ENCODE measurements around the gene RASGRF1. TPM values are rescaled to one million over a fixed set of nuclear protein-coding genes. Genes with fewer than 3 reads are reported as not detected.

The RASGRF1 gene
- total and polyA plus RNA-seq, 9 of the 15 experiments (the other 6 are each of a cell fraction or from before 2014, with no cell fraction given), result 0.03 to 0.58 (median 0.06) TPM; not detected in 1

GRCh38 chr15:79053894-79054293, 36.7 kb downstream of the RASGRF1 start:
- Histone ChIP-seq H3K9me3 (replicated peaks; ENCODE audit: control insufficient read depth, insufficient read depth, low read depth, low read length) (no peaks in the 10 kb centered on the region), H3K4me1 (replicated peaks in 1 of 2; ENCODE audit: control insufficient read depth in 2 of 2, insufficient read depth in 2 of 2, low read length in 2 of 2) (peaks cover 0 to 3% of the 10 kb centered on the region in 2 experiments; a peak in 1 of 5 replicates), H4K20me1 (replicated peaks; ENCODE audit: control insufficient read depth, insufficient read depth, low read length) (peaks cover 3% of the 10 kb centered on the region; the same call in 1 of the 2 replicates), H2AFZ (ENCODE audit: low read depth, low read length) (no peak overlapping the region), H3K9ac (ENCODE audit: insufficient read depth in 1 of 2, low read depth in 2 of 2, low read length in 2 of 2) (no peak overlapping the region), H3K9me1 (ENCODE audit: control insufficient read depth, insufficient read depth, low read length) (no peaks in the 10 kb centered on the region), H3K27ac (ENCODE audit: extremely low read depth, low read depth, low read length) (no peak overlapping the region), H3K4me3 (no peak overlapping the region), H3K36me3 (ENCODE audit: control insufficient read depth, insufficient read depth, low read length) (no peaks in the 10 kb centered on the region), H3K4me2 (ENCODE audit: insufficient read depth, low read length) (no peak overlapping the region), H3K79me2 (ENCODE audit: control insufficient read depth, insufficient read depth, low read length) (no peaks in the 10 kb centered on the region), H3K27me3 (ENCODE audit: control insufficient read depth in 2 of 2, insufficient read depth in 2 of 2, low read length in 2 of 2) (peaks cover 0 to 50% of the 10 kb centered on the region in 2 experiments; a peak in 3 of 5 replicates)
- ChIA-PET CTCF (ENCODE audit: low intra/inter-chr PET ratio) (no interaction called here), POLR2A (interaction anchor here (1.3 kb wide), 1 partner anchor 9 kb away, joined by 4 read pairs; no protein-coding TSS in a partner anchor)
- ATAC-seq, result no peak
- in situ Hi-C loops (cut with MboI), result no loop called here
- WGBS (ENCODE audit: insufficient coverage, low coverage, missing lambda C conversion rate), result 0% methylated on average over 2 of the region's 2 CpGs
- FAIRE-seq, result no peak
- intact Hi-C loops (cut with micrococcal nuclease), result no loop called here
- DNase-seq (ENCODE audit: extremely low read depth in 1 of 4, low spot score in 3 of 4), result no peak
- BruUV-seq (replicated peaks), result no TSS peak
- TF ChIP-seq KHSRP (IDR thresholded peaks at IDR 0.05), result no peak
- no peak for TF ChIP-seq NFIX (CRISPR knock-in tag; IDR thresholded peaks at IDR 0.05; ENCODE audit: low read depth)
- TF ChIP-seq ARHGAP35 (IDR thresholded peaks at IDR 0.05; ENCODE audit: partially characterized antibody), result no peak
- TF ChIP-seq WHSC1 (IDR thresholded peaks at IDR 0.05; ENCODE audit: low read length), result no peak

GRCh38 chr15:79051941-79052731, 38.4 kb downstream of the RASGRF1 start:
- H3K9ac ChIP-seq (ENCODE audit: insufficient read depth in 1 of 2, low read depth in 2 of 2, low read length in 2 of 2), result no peak overlapping the region
- no peaks in the 10 kb centered on the region for H3K9me1 ChIP-seq (ENCODE audit: control insufficient read depth, insufficient read depth, low read length)
- peaks cover 3% of the 10 kb centered on the region; the same call in 1 of the 2 replicates for H4K20me1 ChIP-seq (replicated peaks; ENCODE audit: control insufficient read depth, insufficient read depth, low read length)
- in situ Hi-C loops (cut with MboI), result no loop called here
- BruUV-seq (replicated peaks), result no TSS peak
- H2AFZ ChIP-seq (ENCODE audit: low read depth, low read length), result no peak overlapping the region
- TF ChIP-seq NR2C2 (CRISPR knock-in tag; IDR thresholded peaks at IDR 0.05), result no peak
- no peak for TF ChIP-seq NR2C2 (tag; IDR thresholded peaks at IDR 0.05)
- no peak for TF ChIP-seq HMG20B (CRISPR knock-in tag; IDR thresholded peaks at IDR 0.05)
- TF ChIP-seq IRF2 (CRISPR knock-in tag; IDR thresholded peaks at IDR 0.05), result no peak
- ATAC-seq (no peak), FAIRE-seq (no peak), DNase-seq (ENCODE audit: extremely low read depth in 1 of 4, low spot score in 3 of 4) (no peak)
- H3K36me3 ChIP-seq (ENCODE audit: control insufficient read depth, insufficient read depth, low read length), result no peaks in the 10 kb centered on the region
- peaks cover 3 to 45% of the 10 kb centered on the region in 2 experiments; a peak in 4 of 5 replicates for H3K27me3 ChIP-seq (ENCODE audit: control insufficient read depth in 2 of 2, insufficient read depth in 2 of 2, low read length in 2 of 2)
- ChIA-PET CTCF (ENCODE audit: low intra/inter-chr PET ratio) (no interaction called here), POLR2A (interaction anchor here (0.6 kb wide), 1 partner anchor 245 kb away, joined by 3 read pairs; no protein-coding TSS in a partner anchor)
- peaks cover 0 to 3% of the 10 kb centered on the region in 2 experiments; a peak in 1 of 5 replicates for H3K4me1 ChIP-seq (replicated peaks in 1 of 2; ENCODE audit: control insufficient read depth in 2 of 2, insufficient read depth in 2 of 2, low read length in 2 of 2)
- intact Hi-C loops (cut with micrococcal nuclease), result no loop called here
- no peaks in the 10 kb centered on the region for H3K9me3 ChIP-seq (replicated peaks; ENCODE audit: control insufficient read depth, insufficient read depth, low read depth, low read length)
- no peak overlapping the region for H3K27ac ChIP-seq (ENCODE audit: extremely low read depth, low read depth, low read length)
- no peak overlapping the region for H3K4me3 ChIP-seq
- no peaks in the 10 kb centered on the region for H3K79me2 ChIP-seq (ENCODE audit: control insufficient read depth, insufficient read depth, low read length)
- 0% methylated on average over 3 of the region's 3 CpGs for WGBS (ENCODE audit: insufficient coverage, low coverage, missing lambda C conversion rate)
- H3K4me2 ChIP-seq (ENCODE audit: insufficient read depth, low read length), result no peak overlapping the region
